ENCODE data around the gene AP3S1.
"Not testable (repeated sequence)": the region's sequence is repeated elsewhere in the genome, so short reads cannot be mapped to it uniquely, and the experiment has no call there.

Gene AP3S1

DNA sequence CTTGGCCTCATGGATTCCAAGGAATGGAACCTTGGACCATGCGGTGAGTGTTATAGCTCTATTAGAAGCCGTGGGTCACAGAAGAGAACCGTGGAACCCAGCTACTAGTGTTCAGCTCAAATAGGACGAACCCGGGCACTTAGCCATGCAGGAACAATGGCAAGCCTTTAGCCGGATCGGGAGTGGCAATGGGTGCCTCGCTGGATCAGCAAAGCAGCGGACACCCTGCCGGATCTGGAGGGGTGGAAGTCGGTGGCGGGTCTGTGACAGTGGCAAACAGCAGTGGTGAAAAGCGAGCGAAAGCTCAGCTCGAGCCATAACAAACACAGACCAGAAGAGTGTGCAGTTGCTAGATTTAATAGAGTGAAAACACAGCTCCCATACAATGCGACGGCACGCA lies 22.9 kb upstream of the AP3S1 start:
- Histone ChIP-seq H3K27ac (no peak overlapping the region), H3K4me1 (no peaks in the 10 kb centered on the region), H3K4me3 (ENCODE audit: low read depth, low read length) (no peak overlapping the region), H3K4me2 (ENCODE audit: low read length) (no peak overlapping the region), H3K27me3 (ENCODE audit: control insufficient read depth, insufficient read depth, low read length) (no peaks in the 10 kb centered on the region), H2AFZ (no peak overlapping the region), H3K36me3 (ENCODE audit: control insufficient read depth, insufficient read depth, low read length) (no peaks in the 10 kb centered on the region), H3K79me2 (no peaks in the 10 kb centered on the region), H3K9ac (no peak overlapping the region), H3K9me3 (ENCODE audit: control insufficient read depth, low read length) (no peaks in the 10 kb centered on the region)
- TF ChIP-seq CTCF (IDR thresholded peaks at IDR 0.05) = no peak

- Histone ChIP-seq H2AFZ (no peak overlapping the region), H3K27ac (no peak overlapping the region), H3K4me2 (ENCODE audit: low read length) (no peak overlapping the region), H3K4me3 (ENCODE audit: low read depth, low read length) (no peak overlapping the region), H3K36me3 (ENCODE audit: control insufficient read depth, insufficient read depth, low read length) (no peaks in the 10 kb centered on the region), H3K9me3 (ENCODE audit: control insufficient read depth, low read length) (no peaks in the 10 kb centered on the region), H3K9ac (no peak overlapping the region), H3K79me2 (no peaks in the 10 kb centered on the region), H3K27me3 (ENCODE audit: control insufficient read depth, insufficient read depth, low read length) (no peaks in the 10 kb centered on the region), H3K4me1 (no peaks in the 10 kb centered on the region)
- no peak for TF ChIP-seq CTCF (IDR thresholded peaks at IDR 0.05)
Measured at GRCh38 chr5:115820846-115821245, 20.9 kb upstream of the AP3S1 start.

GRCh38 chr5:115824983-115825382 lies 16.8 kb upstream of the AP3S1 start:
- H3K79me2 ChIP-seq; H3K9me3 ChIP-seq (ENCODE audit: control insufficient read depth, low read length); H3K4me3 ChIP-seq (ENCODE audit: low read depth, low read length); H2AFZ ChIP-seq; H3K9ac ChIP-seq; H3K4me1 ChIP-seq; H3K4me2 ChIP-seq (ENCODE audit: low read length); H3K36me3 ChIP-seq (ENCODE audit: control insufficient read depth, insufficient read depth, low read length); H3K27me3 ChIP-seq (ENCODE audit: control insufficient read depth, insufficient read depth, low read length); H3K27ac ChIP-seq: not testable (repeated sequence)

- Histone ChIP-seq H3K4me2 (ENCODE audit: low read length) (no peak overlapping the region), H3K4me3 (ENCODE audit: low read depth, low read length) (no peak overlapping the region), H3K4me1 (no peaks in the 10 kb centered on the region), H2AFZ (no peak overlapping the region), H3K27me3 (ENCODE audit: control insufficient read depth, insufficient read depth, low read length) (no peaks in the 10 kb centered on the region), H3K9me3 (ENCODE audit: control insufficient read depth, low read length) (no peaks in the 10 kb centered on the region), H3K9ac (no peak overlapping the region), H3K27ac (no peak overlapping the region), H3K79me2 (no peaks in the 10 kb centered on the region), H3K36me3 (ENCODE audit: control insufficient read depth, insufficient read depth, low read length) (no peaks in the 10 kb centered on the region)
- no peak for TF ChIP-seq CTCF (IDR thresholded peaks at IDR 0.05)
Measured at GRCh38 chr5:115825948-115826347, 15.8 kb upstream of the AP3S1 start.

- H3K9me3 ChIP-seq (ENCODE audit: control insufficient read depth, low read length) = no peaks in the 10 kb centered on the region
- H3K9ac ChIP-seq = no peak overlapping the region
- TF ChIP-seq CTCF (IDR thresholded peaks at IDR 0.05) = no peak
- no peak overlapping the region for H2AFZ ChIP-seq
- H3K4me2 ChIP-seq (ENCODE audit: low read length) = no peak overlapping the region
- H3K4me1 ChIP-seq = no peaks in the 10 kb centered on the region
- no peak overlapping the region for H3K4me3 ChIP-seq (ENCODE audit: low read depth, low read length)
- H3K27ac ChIP-seq = no peak overlapping the region
- H3K79me2 ChIP-seq = no peaks in the 10 kb centered on the region
- H3K36me3 ChIP-seq (ENCODE audit: control insufficient read depth, insufficient read depth, low read length) = no peaks in the 10 kb centered on the region
- H3K27me3 ChIP-seq (ENCODE audit: control insufficient read depth, insufficient read depth, low read length) = no peaks in the 10 kb centered on the region
Measured at GRCh38 chr5:115829913-115830312, 11.8 kb upstream of the AP3S1 start.

All from parathyroid adenoma (tissue), 2 donors.